G401 (cell line): Measurements from ENCODE around the gene LMBR1L. TPM values are rescaled to one million over a fixed set of nuclear protein-coding genes. Genes with fewer than 3 reads are reported as not detected.
"Not testable (repeated sequence)": the region's sequence is repeated elsewhere in the genome, so short reads cannot be mapped to it uniquely, and the experiment has no call there.

Experiments
- DNase-seq: peaks from one replicate; pipeline ENCODE4 v3.0.0-alpha.2; 2015; ENCODE audit warnings: low spot score
- in situ Hi-C: cut with HindIII; loops from 2 replicates; pipeline ENCODE4 v1.10.0; 2016; ENCODE audit warnings: low sequenced_read_pairs, mixed read lengths
- total RNA-seq: library from RNA; depleted of rRNA; stranded (reverse); fragments of >200 nt; shearing (Covaris generic); gene quantifications from 2 replicates; pipeline ENCODE4 v1.2.3, GENCODE V29; 2014; rRNA removed

LMBR1L gene, protein sequence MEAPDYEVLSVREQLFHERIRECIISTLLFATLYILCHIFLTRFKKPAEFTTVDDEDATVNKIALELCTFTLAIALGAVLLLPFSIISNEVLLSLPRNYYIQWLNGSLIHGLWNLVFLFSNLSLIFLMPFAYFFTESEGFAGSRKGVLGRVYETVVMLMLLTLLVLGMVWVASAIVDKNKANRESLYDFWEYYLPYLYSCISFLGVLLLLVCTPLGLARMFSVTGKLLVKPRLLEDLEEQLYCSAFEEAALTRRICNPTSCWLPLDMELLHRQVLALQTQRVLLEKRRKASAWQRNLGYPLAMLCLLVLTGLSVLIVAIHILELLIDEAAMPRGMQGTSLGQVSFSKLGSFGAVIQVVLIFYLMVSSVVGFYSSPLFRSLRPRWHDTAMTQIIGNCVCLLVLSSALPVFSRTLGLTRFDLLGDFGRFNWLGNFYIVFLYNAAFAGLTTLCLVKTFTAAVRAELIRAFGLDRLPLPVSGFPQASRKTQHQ
- 26.8 and 40.8 TPM in 2 replicates for total RNA-seq

- peak; percentile 99 for DNase-seq
- in situ Hi-C loops, result no loop called here
These were observed at the start of gene LMBR1L for GRCh38 chr12:49110464-49111155. LMBR1L (minus strand) TSS chr12:49110847; CDS start chr12:49110555, 292 bp downstream.

- no peak for DNase-seq
- in situ Hi-C loops, result no loop called here
These were observed 49.8 kb upstream of the LMBR1L start for GRCh38 chr12:49160399-49160798.

DNA sequence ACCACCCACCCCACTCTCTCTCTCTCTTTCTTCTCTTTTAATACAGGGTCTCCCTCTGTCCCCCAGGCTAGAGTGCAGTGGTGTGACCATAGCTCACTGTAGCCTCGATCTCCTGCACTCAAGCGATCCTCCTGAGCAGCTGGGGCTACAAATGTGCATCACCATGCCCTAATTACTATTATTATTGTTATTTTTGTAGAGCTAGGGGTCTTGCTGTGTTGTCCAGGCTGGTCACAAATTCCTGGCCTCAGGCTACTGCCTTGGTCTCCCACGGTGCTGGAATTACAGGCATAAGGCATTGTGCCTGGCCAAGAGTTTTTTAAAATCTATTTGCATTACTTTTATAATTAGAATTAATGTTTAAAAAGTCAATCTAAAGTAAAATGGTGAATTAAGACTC lies 43.6 kb upstream of the LMBR1L start:
- in situ Hi-C loops, result no loop called here
- no peak for DNase-seq

DNA sequence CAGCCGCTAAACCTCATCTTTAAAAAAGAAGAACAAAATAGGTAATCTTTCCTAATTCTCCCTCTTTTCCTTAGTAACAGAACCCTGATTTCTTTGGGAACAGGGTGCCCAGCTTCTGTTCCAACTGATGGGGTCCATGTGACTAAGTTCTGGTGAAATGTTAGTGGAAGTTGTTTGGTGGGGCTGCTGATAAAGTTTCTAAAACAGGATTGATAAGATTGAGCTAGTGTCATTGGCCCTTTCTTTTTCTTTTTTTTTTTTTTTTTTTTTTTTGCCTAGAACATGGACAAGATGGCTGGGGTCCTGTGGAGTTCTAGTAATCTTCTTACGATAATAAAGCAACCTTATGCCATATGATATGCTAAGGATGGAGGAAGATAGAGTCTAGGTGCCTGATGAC lies 36.7 kb upstream of the LMBR1L start:
- in situ Hi-C loops, result no loop called here
- DNase-seq, result no peak

- in situ Hi-C loops, result no loop called here
- DNase-seq, result no peak
These were observed 35.8 kb upstream of the LMBR1L start for GRCh38 chr12:49146406-49146805.

DNA sequence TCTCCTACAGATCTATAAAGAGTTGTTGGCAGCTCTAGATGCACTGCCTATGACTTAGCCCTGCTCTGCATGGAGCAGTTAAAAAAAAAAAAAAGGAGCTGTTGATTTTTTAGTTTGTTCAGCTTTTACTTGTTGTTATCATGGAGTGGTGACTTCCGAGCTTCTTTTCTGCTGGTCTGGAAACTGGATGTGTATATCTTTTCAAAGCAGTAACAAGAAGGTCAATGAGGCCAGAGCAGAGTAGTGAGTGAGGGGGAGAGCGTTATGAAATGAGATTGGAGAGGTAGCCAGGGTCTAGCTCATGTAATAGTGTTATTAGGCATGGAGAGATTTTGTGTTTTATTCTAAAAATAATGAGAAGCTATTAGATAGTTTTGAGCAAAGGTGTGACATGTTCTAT lies 33.7 kb upstream of the LMBR1L start:
- no peak for DNase-seq
- in situ Hi-C loops, result no loop called here

GRCh38 chr12:49138999-49139398 lies 28.4 kb upstream of the LMBR1L start:
- DNase-seq, result no peak
- in situ Hi-C loops, result no loop called here

DNA sequence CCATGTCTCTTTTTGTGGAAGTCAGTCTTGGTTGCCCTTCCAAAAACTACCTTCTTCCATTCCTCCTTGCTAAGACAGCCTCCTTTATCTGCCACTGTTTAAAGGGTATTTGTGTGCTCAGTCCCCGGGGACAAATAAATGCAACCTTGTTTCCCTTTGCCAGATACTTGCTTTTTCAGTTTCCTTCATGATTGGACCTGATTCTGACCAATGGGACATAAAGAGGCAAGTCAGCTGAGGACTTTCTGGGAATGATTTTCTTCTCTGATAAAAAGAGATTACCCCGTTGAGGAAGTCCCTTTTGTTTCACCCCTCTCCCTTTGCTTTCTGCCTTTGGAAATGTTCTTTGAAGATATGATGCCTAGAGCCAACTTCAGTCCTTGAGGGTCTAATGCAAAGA lies 27.9 kb upstream of the LMBR1L start:
- no peak for DNase-seq
- in situ Hi-C loops, result no loop called here

DNA sequence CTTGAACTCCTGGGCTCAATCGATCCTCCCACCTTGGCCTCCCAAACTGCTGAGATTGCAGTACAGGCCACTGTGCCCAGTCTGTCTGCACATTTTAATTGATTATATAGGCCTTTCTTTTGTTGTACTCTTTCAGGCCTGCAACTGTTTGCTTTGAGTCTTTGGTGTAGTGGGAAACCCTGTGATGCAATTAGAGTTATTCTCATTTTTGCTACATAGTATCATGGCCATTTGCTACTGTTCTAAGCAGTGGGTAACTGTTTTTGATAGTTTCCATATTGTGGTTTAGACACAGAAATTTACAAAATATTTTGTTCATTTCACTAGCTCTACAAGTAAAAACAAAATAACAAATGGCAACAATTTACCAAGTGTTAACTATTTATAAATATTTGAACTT lies 26.8 kb upstream of the LMBR1L start:
- no peak for DNase-seq
- in situ Hi-C loops, result no loop called here

GRCh38 chr12:49136997-49137396 lies 26.4 kb upstream of the LMBR1L start:
- in situ Hi-C loops, DNase-seq: not testable (repeated sequence)

GRCh38 chr12:49133590-49133989 lies 22.9 kb upstream of the LMBR1L start:
- in situ Hi-C loops, result no loop called here

GRCh38 chr12:49133014-49133413 lies 22.4 kb upstream of the LMBR1L start:
- in situ Hi-C loops, result no loop called here
- DNase-seq, result peak; percentile 57

More at GRCh38 chr12:49133590-49133989, 22.9 kb upstream of the LMBR1L start:
- no peak for DNase-seq

DNA sequence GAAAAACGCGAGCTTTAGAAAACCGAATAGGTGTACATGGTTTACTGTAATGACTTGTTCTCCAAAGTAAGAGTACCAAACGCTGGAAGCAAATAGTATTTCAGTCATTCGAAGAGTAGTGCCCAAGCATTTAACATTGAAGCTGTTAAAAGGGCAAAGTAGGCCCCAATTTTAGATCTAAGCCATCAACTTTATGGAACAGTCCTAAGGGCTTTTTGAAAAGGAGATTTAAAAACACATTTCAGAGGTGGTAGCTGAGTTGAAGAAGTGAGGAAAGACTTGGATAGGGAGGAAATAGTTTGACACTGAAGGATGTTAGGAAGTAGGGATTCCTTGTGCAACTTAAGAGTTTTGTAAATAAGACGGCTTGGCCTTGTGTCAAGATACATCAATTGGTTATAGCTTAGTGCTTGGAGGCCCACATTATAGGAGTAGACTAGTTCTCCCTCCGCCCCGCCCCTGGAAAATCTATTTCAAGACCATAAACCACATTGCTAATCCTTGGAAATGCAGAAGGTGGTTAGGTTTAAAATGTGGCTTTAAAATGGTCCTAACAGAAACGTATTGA lies 21.3 kb upstream of the LMBR1L start:
- DNase-seq, result peak; percentile 70
- in situ Hi-C loops, result no loop called here

DNA sequence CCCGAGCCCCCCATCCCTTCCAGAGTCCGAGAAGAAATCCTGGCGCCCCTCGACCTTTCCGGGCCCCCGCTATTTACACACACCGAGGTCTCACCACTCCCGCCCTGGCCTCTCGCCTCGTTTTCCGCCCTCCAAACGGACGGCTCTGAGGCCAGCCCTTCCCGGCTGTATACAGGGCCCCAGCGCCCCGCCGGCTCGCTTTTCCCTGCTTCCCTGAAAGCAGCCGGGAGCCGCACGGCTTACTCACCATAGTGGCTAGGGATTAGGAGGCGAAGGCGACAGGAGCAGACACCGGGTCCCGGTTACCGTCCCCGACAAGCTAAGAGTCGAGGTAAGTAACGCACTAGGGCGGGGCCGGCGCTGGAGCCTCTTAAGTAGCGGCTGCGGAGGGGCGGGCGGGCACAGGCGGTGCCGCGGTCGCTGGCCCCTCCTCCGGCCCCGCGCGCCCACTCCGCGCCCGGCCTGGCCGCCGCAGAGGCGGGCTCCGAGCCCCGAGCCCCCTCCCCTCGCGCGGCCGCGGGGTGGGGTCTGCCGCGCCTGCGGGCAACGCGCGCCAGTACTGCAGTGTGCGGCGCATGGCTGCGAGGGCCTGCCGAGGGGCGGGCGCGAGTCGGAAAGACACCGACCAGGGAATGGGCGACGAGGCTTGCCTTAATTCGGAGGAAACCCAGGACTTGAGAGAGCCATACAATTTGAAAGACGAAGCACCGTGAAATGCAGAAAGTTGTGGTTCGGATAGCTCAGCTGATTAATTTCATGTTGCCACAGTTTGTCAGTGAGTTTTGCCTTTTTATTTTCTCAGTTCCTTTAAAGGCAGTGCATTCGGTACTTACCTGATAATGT lies 20.6 kb upstream of the LMBR1L start, which contains the start of gene TUBA1B:
Gene TUBA1B (minus strand): TSS at position 345 of the 843 bp plus-strand sequence. CDS start 95 bp downstream, at position 250.
- DNase-seq, result peak; percentile 96
- in situ Hi-C loops, result no loop called here

- in situ Hi-C loops, result no loop called here
- DNase-seq, result peak; percentile 90
These were observed 19.8 kb upstream of the LMBR1L start for GRCh38 chr12:49130151-49131050.

- in situ Hi-C loops, result no loop called here
- DNase-seq, result peak; percentile 23
These were observed 18.9 kb upstream of the LMBR1L start for GRCh38 chr12:49129332-49130150.

DNA sequence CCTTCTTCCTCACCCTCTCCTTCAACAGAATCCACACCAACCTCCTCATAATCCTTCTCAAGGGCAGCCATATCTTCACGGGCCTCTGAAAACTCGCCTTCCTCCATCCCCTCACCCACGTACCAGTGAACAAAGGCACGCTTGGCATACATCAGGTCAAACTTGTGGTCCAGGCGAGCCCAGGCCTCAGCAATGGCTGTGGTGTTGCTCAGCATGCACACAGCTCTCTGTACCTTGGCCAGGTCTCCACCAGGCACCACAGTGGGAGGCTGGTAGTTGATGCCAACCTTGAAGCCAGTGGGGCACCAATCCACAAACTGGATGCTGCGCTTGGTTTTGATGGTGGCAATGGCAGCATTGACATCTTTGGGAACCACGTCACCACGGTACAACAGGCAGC lies 17.3 kb upstream of the LMBR1L start:
- in situ Hi-C loops, DNase-seq: not testable (repeated sequence)
